ENCODE data around the gene PTCRA.

- TF ChIP-seq POLR2A (IDR thresholded peaks at IDR 0.05; ENCODE audit: low read depth, low read length), result no peak
- TF ChIP-seq POLR2AphosphoS5 (IDR thresholded peaks at IDR 0.05; ENCODE audit: low read depth, low read length), result no peak
Observed at GRCh38 chr6:42891199-42891722, 24.6 kb upstream of the PTCRA start.
